Measurements from ENCODE around the gene PPP1R1B.

The PPP1R1B gene

GRCh38 chr17:39639566-39640458, 13.1 kb downstream of the PPP1R1B start:
- Histone ChIP-seq H3K4me3 (ENCODE audit: low read depth in 1 of 2, low read length in 2 of 2) (no peak overlapping the region), H3K9me3 (ENCODE audit: control insufficient read depth in 1 of 2, low read length in 2 of 2) (no peaks in the 10 kb centered on the region), H3K4me1 (ENCODE audit: control insufficient read depth in 1 of 2, insufficient read depth in 2 of 2, low read length in 2 of 2) (peaks cover 10 to 46% of the 10 kb centered on the region in 2 donors), H3K27me3 (ENCODE audit: low read depth, low read length) (no peaks in the 10 kb centered on the region), H3K36me3 (ENCODE audit: control insufficient read depth in 1 of 2, insufficient read depth in 2 of 2, low read length in 2 of 2) (no peaks in the 10 kb centered on the region), H3K27ac (ENCODE audit: low read length) (no peak overlapping the region)

- H3K4me1 ChIP-seq (ENCODE audit: control insufficient read depth in 1 of 2, insufficient read depth in 2 of 2, low read length in 2 of 2), result peaks cover 10 to 46% of the 10 kb centered on the region in 2 donors
- H3K27ac ChIP-seq (ENCODE audit: low read length), result no peak overlapping the region
- no peaks in the 10 kb centered on the region for H3K36me3 ChIP-seq (ENCODE audit: control insufficient read depth in 1 of 2, insufficient read depth in 2 of 2, low read length in 2 of 2)
- H3K4me3 ChIP-seq (ENCODE audit: low read depth in 1 of 2, low read length in 2 of 2), result no peak overlapping the region
- H3K27me3 ChIP-seq (ENCODE audit: low read depth, low read length), result no peaks in the 10 kb centered on the region
- no peaks in the 10 kb centered on the region for H3K9me3 ChIP-seq (ENCODE audit: control insufficient read depth in 1 of 2, low read length in 2 of 2)
These were observed 13.9 kb downstream of the PPP1R1B start for GRCh38 chr17:39640591-39641031.

GRCh38 chr17:39641097-39641496, 14.3 kb downstream of the PPP1R1B start:
- Histone ChIP-seq H3K27ac (ENCODE audit: low read length) (no peak overlapping the region), H3K36me3 (ENCODE audit: control insufficient read depth in 1 of 2, insufficient read depth in 2 of 2, low read length in 2 of 2) (no peaks in the 10 kb centered on the region), H3K9me3 (ENCODE audit: control insufficient read depth in 1 of 2, low read length in 2 of 2) (no peaks in the 10 kb centered on the region), H3K4me3 (ENCODE audit: low read depth in 1 of 2, low read length in 2 of 2) (no peak overlapping the region), H3K4me1 (ENCODE audit: control insufficient read depth in 1 of 2, insufficient read depth in 2 of 2, low read length in 2 of 2) (peaks cover 10 to 41% of the 10 kb centered on the region in 2 donors), H3K27me3 (ENCODE audit: low read depth, low read length) (no peaks in the 10 kb centered on the region)

- Histone ChIP-seq H3K4me3 (ENCODE audit: low read depth in 1 of 2, low read length in 2 of 2) (no peak overlapping the region), H3K27me3 (ENCODE audit: low read depth, low read length) (no peaks in the 10 kb centered on the region), H3K9me3 (ENCODE audit: control insufficient read depth in 1 of 2, low read length in 2 of 2) (no peaks in the 10 kb centered on the region), H3K4me1 (ENCODE audit: control insufficient read depth in 1 of 2, insufficient read depth in 2 of 2, low read length in 2 of 2) (peaks cover 6 to 35% of the 10 kb centered on the region in 2 donors), H3K27ac (ENCODE audit: low read length) (no peak overlapping the region), H3K36me3 (ENCODE audit: control insufficient read depth in 1 of 2, insufficient read depth in 2 of 2, low read length in 2 of 2) (no peaks in the 10 kb centered on the region)
These were observed 15.1 kb downstream of the PPP1R1B start for GRCh38 chr17:39641883-39642282.

- peaks cover 6 to 34% of the 10 kb centered on the region in 2 donors for H3K4me1 ChIP-seq (ENCODE audit: control insufficient read depth in 1 of 2, insufficient read depth in 2 of 2, low read length in 2 of 2)
- no peaks in the 10 kb centered on the region for H3K36me3 ChIP-seq (ENCODE audit: control insufficient read depth in 1 of 2, insufficient read depth in 2 of 2, low read length in 2 of 2)
- H3K4me3 ChIP-seq (ENCODE audit: low read depth in 1 of 2, low read length in 2 of 2), result no peak overlapping the region
These were observed 15.7 kb downstream of the PPP1R1B start for GRCh38 chr17:39642291-39643074.

GRCh38 chr17:39643271-39643670, 16.5 kb downstream of the PPP1R1B start:
- peaks cover 6 to 26% of the 10 kb centered on the region in 2 donors for H3K4me1 ChIP-seq (ENCODE audit: control insufficient read depth in 1 of 2, insufficient read depth in 2 of 2, low read length in 2 of 2)
- H3K27me3 ChIP-seq (ENCODE audit: low read depth, low read length), result no peaks in the 10 kb centered on the region
- H3K4me3 ChIP-seq (ENCODE audit: low read depth in 1 of 2, low read length in 2 of 2), result no peak overlapping the region
- H3K9me3 ChIP-seq (ENCODE audit: control insufficient read depth in 1 of 2, low read length in 2 of 2), result no peaks in the 10 kb centered on the region
- H3K36me3 ChIP-seq (ENCODE audit: control insufficient read depth in 1 of 2, insufficient read depth in 2 of 2, low read length in 2 of 2), result no peaks in the 10 kb centered on the region
- H3K27ac ChIP-seq (ENCODE audit: low read length), result no peak overlapping the region

More at GRCh38 chr17:39642291-39643074, 15.7 kb downstream of the PPP1R1B start:
- no peak overlapping the region for H3K27ac ChIP-seq (ENCODE audit: low read length)
- H3K27me3 ChIP-seq (ENCODE audit: low read depth, low read length), result no peaks in the 10 kb centered on the region
- H3K9me3 ChIP-seq (ENCODE audit: control insufficient read depth in 1 of 2, low read length in 2 of 2), result no peaks in the 10 kb centered on the region

- H3K36me3 ChIP-seq (ENCODE audit: control insufficient read depth in 1 of 2, insufficient read depth in 2 of 2, low read length in 2 of 2), result no peaks in the 10 kb centered on the region
- H3K4me3 ChIP-seq (ENCODE audit: low read depth in 1 of 2, low read length in 2 of 2), result no peak overlapping the region
- H3K27ac ChIP-seq (ENCODE audit: low read length), result no peak overlapping the region
- no peaks in the 10 kb centered on the region for H3K9me3 ChIP-seq (ENCODE audit: control insufficient read depth in 1 of 2, low read length in 2 of 2)
- peaks cover 0 to 5% of the 10 kb centered on the region in 2 donors for H3K4me1 ChIP-seq (ENCODE audit: control insufficient read depth in 1 of 2, insufficient read depth in 2 of 2, low read length in 2 of 2)
- no peaks in the 10 kb centered on the region for H3K27me3 ChIP-seq (ENCODE audit: low read depth, low read length)
These were observed 20.5 kb downstream of the PPP1R1B start for GRCh38 chr17:39647256-39647655.

GRCh38 chr17:39648616-39649366, 22.0 kb downstream of the PPP1R1B start:
- Histone ChIP-seq H3K36me3 (ENCODE audit: control insufficient read depth in 1 of 2, insufficient read depth in 2 of 2, low read length in 2 of 2) (no peaks in the 10 kb centered on the region), H3K27ac (ENCODE audit: low read length) (no peak overlapping the region), H3K4me1 (ENCODE audit: control insufficient read depth in 1 of 2, insufficient read depth in 2 of 2, low read length in 2 of 2) (peaks cover 0 to 19% of the 10 kb centered on the region in 2 donors), H3K4me3 (ENCODE audit: low read depth in 1 of 2, low read length in 2 of 2) (no peak overlapping the region), H3K9me3 (ENCODE audit: control insufficient read depth in 1 of 2, low read length in 2 of 2) (no peaks in the 10 kb centered on the region), H3K27me3 (ENCODE audit: low read depth, low read length) (no peaks in the 10 kb centered on the region)

GRCh38 chr17:39650121-39650579, 23.4 kb downstream of the PPP1R1B start:
- no peak overlapping the region for H3K27ac ChIP-seq (ENCODE audit: low read length)
- H3K4me3 ChIP-seq (ENCODE audit: low read depth in 1 of 2, low read length in 2 of 2), result no peak overlapping the region
- H3K36me3 ChIP-seq (ENCODE audit: control insufficient read depth in 1 of 2, insufficient read depth in 2 of 2, low read length in 2 of 2), result peaks cover 0 to 8% of the 10 kb centered on the region in 2 donors
- peaks cover 0 to 20% of the 10 kb centered on the region in 2 donors for H3K4me1 ChIP-seq (ENCODE audit: control insufficient read depth in 1 of 2, insufficient read depth in 2 of 2, low read length in 2 of 2)
- H3K27me3 ChIP-seq (ENCODE audit: low read depth, low read length), result no peaks in the 10 kb centered on the region
- no peaks in the 10 kb centered on the region for H3K9me3 ChIP-seq (ENCODE audit: control insufficient read depth in 1 of 2, low read length in 2 of 2)

GRCh38 chr17:39651923-39652586, 25.3 kb downstream of the PPP1R1B start:
- Histone ChIP-seq H3K27me3 (ENCODE audit: low read depth, low read length) (no peaks in the 10 kb centered on the region), H3K9me3 (ENCODE audit: control insufficient read depth in 1 of 2, low read length in 2 of 2) (no peaks in the 10 kb centered on the region), H3K27ac (ENCODE audit: low read length) (no peak overlapping the region), H3K36me3 (ENCODE audit: control insufficient read depth in 1 of 2, insufficient read depth in 2 of 2, low read length in 2 of 2) (peaks cover 0 to 16% of the 10 kb centered on the region in 2 donors), H3K4me3 (ENCODE audit: low read depth in 1 of 2, low read length in 2 of 2) (no peak overlapping the region), H3K4me1 (ENCODE audit: control insufficient read depth in 1 of 2, insufficient read depth in 2 of 2, low read length in 2 of 2) (peaks cover 0 to 20% of the 10 kb centered on the region in 2 donors)

Data from muscle layer of duodenum (tissue), 2 donors.